WTC11 (cell line): ENCODE measurements around the gene ZNF678. TPM values are rescaled to one million over a fixed set of nuclear protein-coding genes. Genes with fewer than 3 reads are reported as not detected.

Experiments used
- ATAC-seq: fragments of 200-7000 bp; cut with Tn5 transposase; 2 replicates; pipeline ENCODE4 v1.10.0; 2021; ENCODE audit warnings: mild to moderate bottlenecking, moderate library complexity
- CTCF ChIA-PET: fragments of 300-600 bp; sonication (Branson Sonifier 250); formaldehyde crosslinking; loops from one replicate; lab custom pipeline; 2021; ENCODE audit warnings: antibody characterized with exemption; lab: Charles Lee
- POLR2A ChIA-PET: fragments of 350-600 bp; sonication (Branson Sonifier 250); formaldehyde crosslinking; loops from one replicate; lab custom pipeline; 2021; ENCODE audit warnings: antibody characterized with exemption; lab: Charles Lee
- DNase-seq: peaks from one replicate; pipeline ENCODE4 v3.0.0; 2021; ENCODE audit warnings: low spot score
- H3K27ac Mint-ChIP-seq: 2 replicates; pipeline ENCODE4 v1.8.0; 2021; ENCODE audit warnings: mixed read lengths
- H3K27me3 Mint-ChIP-seq: 2 replicates; pipeline ENCODE4 v1.8.0; 2021; ENCODE audit warnings: low read depth, mild to moderate bottlenecking, moderate library complexity, mixed read lengths
- H3K36me3 Mint-ChIP-seq: 2 replicates; pipeline ENCODE4 v1.8.0; 2021; ENCODE audit warnings: mixed read lengths
- H3K4me1 Mint-ChIP-seq: 2 replicates; pipeline ENCODE4 v1.8.0; 2022; ENCODE audit warnings: mixed read lengths
- H3K4me3 Mint-ChIP-seq: 2 replicates; pipeline ENCODE4 v1.8.0; 2021; ENCODE audit warnings: mild to moderate bottlenecking, moderate library complexity, mixed read lengths
- H3K9me3 Mint-ChIP-seq: 2 replicates; pipeline ENCODE4 v1.8.0; 2021; ENCODE audit warnings: mixed read lengths
- ATF3 ChIP-seq: sonication (generic); formaldehyde crosslinking; conservative IDR thresholded peaks from 2 replicates; pipeline ENCODE4 v1.8.1; 2022; ENCODE audit warnings: mild to moderate bottlenecking, missing genetic modification reagents
- CDX4 ChIP-seq: fragments of 250-450 bp; sonication (Bioruptor Pico); IDR thresholded peaks from 2 replicates; pipeline ENCODE4 v1.9.0; 2021; ENCODE audit warnings: moderate library complexity, mild to moderate bottlenecking, inconsistent platforms, borderline replicate concordance
- CREB1 ChIP-seq: sonication (generic); formaldehyde crosslinking; IDR thresholded peaks from 2 replicates; pipeline ENCODE4 v1.8.0; 2023; ENCODE audit warnings: mild to moderate bottlenecking, missing genetic modification reagents
- CTCF ChIP-seq: fragments of 200-600 bp; IDR thresholded peaks from 2 replicates; pipeline ENCODE4 v1.8.0; 2022; ENCODE audit warnings: antibody characterized with exemption
- E2F4 ChIP-seq: sonication (generic); formaldehyde crosslinking; IDR thresholded peaks from 2 replicates; pipeline ENCODE4 v1.8.1; 2022; ENCODE audit warnings: low read depth, mild to moderate bottlenecking, moderate library complexity, missing genetic modification reagents, borderline replicate concordance
- ELF4 ChIP-seq: sonication (generic); formaldehyde crosslinking; IDR thresholded peaks from 2 replicates; pipeline ENCODE4 v1.8.1; 2022; ENCODE audit warnings: low read depth, mild to moderate bottlenecking, moderate library complexity, missing genetic modification reagents
- EMX1 ChIP-seq: fragments of 250-450 bp; sonication (Bioruptor Pico); IDR thresholded peaks from 2 replicates; pipeline ENCODE4 v1.8.0; 2021; ENCODE audit warnings: mild to moderate bottlenecking
- HMGXB4 ChIP-seq: sonication (generic); formaldehyde crosslinking; IDR thresholded peaks from 2 replicates; pipeline ENCODE4 v1.8.1; 2023; ENCODE audit warnings: mild to moderate bottlenecking, moderate library complexity, missing genetic modification reagents
- JAZF1 ChIP-seq: fragments of 250-450 bp; sonication (Bioruptor Pico); IDR thresholded peaks from 2 replicates; pipeline ENCODE4 v1.9.0; 2021; ENCODE audit warnings: moderate library complexity, mild to moderate bottlenecking, inconsistent platforms
- MYBL2 ChIP-seq: sonication (generic); formaldehyde crosslinking; IDR thresholded peaks from 2 replicates; pipeline ENCODE4 v1.8.1; 2023; ENCODE audit warnings: mild to moderate bottlenecking, moderate library complexity, missing genetic modification reagents
- PRDM15 ChIP-seq: sonication (generic); formaldehyde crosslinking; IDR thresholded peaks from 2 replicates; pipeline ENCODE4 v1.8.0; 2022; ENCODE audit warnings: missing genetic modification reagents
- USF1 ChIP-seq: sonication (generic); formaldehyde crosslinking; IDR thresholded peaks from 2 replicates; pipeline ENCODE4 v1.8.0; 2022; ENCODE audit warnings: mild to moderate bottlenecking, missing genetic modification reagents
- ZMAT4 ChIP-seq: fragments of 250-450 bp; sonication (Bioruptor Pico); IDR thresholded peaks from 2 replicates; pipeline ENCODE4 v1.9.0; 2021; ENCODE audit warnings: mild to moderate bottlenecking
- ZNF121 ChIP-seq: sonication (generic); formaldehyde crosslinking; IDR thresholded peaks from 2 replicates; pipeline ENCODE4 v1.8.0; 2023; ENCODE audit warnings: missing genetic modification reagents
- ZNF263 ChIP-seq: sonication (generic); formaldehyde crosslinking; IDR thresholded peaks from 2 replicates; pipeline ENCODE4 v1.8.1; 2022; ENCODE audit warnings: low read depth, mild to moderate bottlenecking, moderate library complexity, missing genetic modification reagents
- ZNF423 ChIP-seq: fragments of 250-450 bp; sonication (Bioruptor Pico); IDR thresholded peaks from 2 replicates; pipeline ENCODE4 v2.1.2; 2022; ENCODE audit warnings: mild to moderate bottlenecking, moderate library complexity
- total RNA-seq: library from RNA; stranded (reverse); gene quantifications from 3 replicates; pipeline ENCODE4 v1.2.3, GENCODE V29; 2021

Gene ZNF678
- total RNA-seq, 1 experiment from 2014 or later = 28.9 TPM

GRCh38 chr1:227546598-227547309, 16.6 kb upstream of the ZNF678 start (continued):
- TF ChIP-seq CTCF = no peak

- Mint-ChIP-seq H3K4me1 (no peaks in the 10 kb centered on the region), H3K4me3 (no peak overlapping the region), H3K27me3 (peaks cover 21% of the 10 kb centered on the region), H3K9me3 (peaks cover 29% of the 10 kb centered on the region), H3K36me3 (peaks cover 17% of the 10 kb centered on the region), H3K27ac (no peak overlapping the region)
- POLR2A ChIA-PET = no interaction called here
- no peak for ATAC-seq
- CTCF ChIA-PET = interaction anchor here (1.1 kb wide), 1 partner anchor 345 kb away, joined by 3 read pairs; no protein-coding TSS in a partner anchor
- no peak for TF ChIP-seq ZNF263 (CRISPR knock-in tag)
- TF ChIP-seq MYBL2 (CRISPR knock-in tag) = no peak
- no peak for TF ChIP-seq CDX4
- no peak for TF ChIP-seq ATF3 (CRISPR knock-in tag)
- no peak for TF ChIP-seq CREB1 (CRISPR knock-in tag)
- no peak for TF ChIP-seq USF1 (CRISPR knock-in tag)
- TF ChIP-seq JAZF1 (CRISPR knock-in tag) = no peak
- TF ChIP-seq ELF4 (CRISPR knock-in tag) = no peak
- TF ChIP-seq ZNF423 (CRISPR knock-in tag) = no peak
- no peak for TF ChIP-seq ZNF121 (CRISPR knock-in tag)
- no peak for TF ChIP-seq ZMAT4 (CRISPR knock-in tag)
- no peak for TF ChIP-seq HMGXB4 (CRISPR knock-in tag)
- TF ChIP-seq PRDM15 (CRISPR knock-in tag) = no peak
- no peak for TF ChIP-seq E2F4 (CRISPR knock-in tag)
- TF ChIP-seq EMX1 = no peak
- no peak for DNase-seq
Measured at GRCh38 chr1:227547310-227548118, 15.8 kb upstream of the ZNF678 start.
